ENCODE measurements around the gene AARSD1. TPM values are rescaled to one million over a fixed set of nuclear protein-coding genes. Genes with fewer than 3 reads are reported as not detected.

AARSD1 gene
- total RNA-seq, 1 experiment from 2014 or later, result 23.5 TPM

GRCh38 chr17:42980766-42981397, 16.6 kb upstream of the AARSD1 start:
- TF ChIP-seq REST (IDR thresholded peaks at IDR 0.05; ENCODE audit: insufficient read depth in 1 of 2, low read depth in 2 of 2, low read length in 1 of 2) (no peak), SIN3A (IDR thresholded peaks at IDR 0.05; ENCODE audit: borderline replicate concordance, insufficient read depth, low read depth, low read length) (no peak), TCF7L2 (IDR thresholded peaks at IDR 0.05; ENCODE audit: low read depth, low read length) (no peak), POLR2AphosphoS5 (IDR thresholded peaks at IDR 0.05; ENCODE audit: low read depth, low read length) (no peak), CTCF (IDR thresholded peaks at IDR 0.05) (no peak)
- TSS peak; percentile 90 for BruUV-seq (replicated peaks)
- peaks cover 14% of the 10 kb centered on the region; the same call in 1 of the 2 replicates for H3K4me1 ChIP-seq (ENCODE audit: control insufficient read depth, insufficient read depth, low read length)
- ChIA-PET CTCF (no interaction called here), POLR2A (interaction anchor here (0.6 kb wide), 1 partner anchor 10 kb away, joined by 3 read pairs; no protein-coding TSS in a partner anchor)
- no peaks in the 10 kb centered on the region; the same call in none of the 2 replicates for H3K36me3 ChIP-seq (ENCODE audit: control insufficient read depth, insufficient read depth, low read length)
- intact Hi-C loops (cut with micrococcal nuclease; ENCODE audit: unreplicated experiment) (no loop called here), in situ Hi-C loops (cut with HindIII; ENCODE audit: low pct_unique_long_range_greater_than_20kb, low sequenced_read_pairs) (no loop called here)
- ATAC-seq (peak; percentile 79), DNase-seq (ENCODE audit: low read depth, low spot score) (no peak)
- peak overlapping the region; percentile 48 for H3K27ac ChIP-seq (ENCODE audit: low read length)
- peak overlapping the region; percentile 68 to 78 for H3K4me3 ChIP-seq (ENCODE audit: low read depth in 2 of 2, low read length in 2 of 2)
- no peaks in the 10 kb centered on the region for H3K9me3 ChIP-seq (ENCODE audit: control insufficient read depth, insufficient read depth, low read depth, low read length)
- no peaks in the 10 kb centered on the region for H3K27me3 ChIP-seq (ENCODE audit: control insufficient read depth, insufficient read depth, low read length)

- intact Hi-C loops (cut with micrococcal nuclease; ENCODE audit: unreplicated experiment) (no loop called here), in situ Hi-C loops (cut with HindIII; ENCODE audit: low pct_unique_long_range_greater_than_20kb, low sequenced_read_pairs) (no loop called here)
- no peak for DNase-seq (ENCODE audit: low read depth, low spot score)
- Histone ChIP-seq H3K36me3 (ENCODE audit: control insufficient read depth, insufficient read depth, low read length) (no peaks in the 10 kb centered on the region; the same call in none of the 2 replicates), H3K27me3 (ENCODE audit: control insufficient read depth, insufficient read depth, low read length) (no peaks in the 10 kb centered on the region), H3K9me3 (ENCODE audit: control insufficient read depth, insufficient read depth, low read depth, low read length) (no peaks in the 10 kb centered on the region), H3K4me1 (ENCODE audit: control insufficient read depth, insufficient read depth, low read length) (peaks cover 14% of the 10 kb centered on the region; the same call in 1 of the 2 replicates), H3K27ac (ENCODE audit: low read length) (peak within 1 kb of the TSS; percentile 76), H3K4me3 (ENCODE audit: low read depth in 2 of 2, low read length in 2 of 2) (peak within 1 kb of the TSS; percentile 68 to 78)
- TF ChIP-seq CTCF (IDR thresholded peaks at IDR 0.05) (no peak), POLR2AphosphoS5 (IDR thresholded peaks at IDR 0.05; ENCODE audit: low read depth, low read length) (peak; percentile 54; the same call in 1 of the 2 replicates), SIN3A (IDR thresholded peaks at IDR 0.05; ENCODE audit: borderline replicate concordance, insufficient read depth, low read depth, low read length) (0 out of 2 replicates have a peak, but pooled peaks have one; percentile 67), TCF7L2 (IDR thresholded peaks at IDR 0.05; ENCODE audit: low read depth, low read length) (no peak), REST (IDR thresholded peaks at IDR 0.05; ENCODE audit: insufficient read depth in 1 of 2, low read depth in 2 of 2, low read length in 1 of 2) (no peak)
- peak; percentile 96 for ATAC-seq
- CTCF ChIA-PET, result no interaction called here
- POLR2A ChIA-PET, result interaction anchor here (1.0 kb wide), 1 partner anchor 18 kb away, joined by 4 read pairs; the partner anchor contains the start of gene RPL27
- no TSS peak for BruUV-seq (replicated peaks)
These were observed 16.1 kb upstream of the AARSD1 start, which contains the start of gene RUNDC1 for GRCh38 chr17:42980274-42980765. RUNDC1 (plus strand) TSS chr17:42980565; CDS start chr17:42980577, 12 bp downstream.

Measured in Panc1 (cell line).